GM12872 (cell line): Measurements from ENCODE around the gene TNS3.

Source experiments
- TF ChIP-seq, protein P1 (sequence below): IDR thresholded peaks from 3 replicates; pipeline ENCODE4 v1.5.1; 2011; ENCODE audit warnings: low read depth, mild to moderate bottlenecking, low read length, moderate library complexity; ENCODE audit not compliant: insufficient read depth

The TNS3 gene

DNA sequence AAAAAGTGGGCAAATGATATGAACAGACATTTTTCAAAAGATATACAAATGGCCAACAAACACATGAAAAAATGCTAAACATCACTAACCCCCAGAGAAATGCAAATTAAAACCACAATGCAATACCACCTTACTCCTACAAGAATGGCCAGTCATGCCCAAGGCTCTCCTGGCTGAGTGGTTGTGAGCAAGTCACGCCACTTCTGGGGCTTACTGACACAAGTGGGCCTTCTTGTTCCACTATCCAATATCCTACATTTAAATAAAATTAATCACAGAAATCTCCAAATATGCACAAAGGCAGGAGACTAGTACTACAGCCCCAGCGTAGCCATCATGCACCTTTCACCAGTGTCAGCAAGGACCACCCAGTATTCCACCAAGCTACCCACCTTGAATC, 181.9 kb downstream of the TNS3 start:
- TF ChIP-seq, protein P1, sequence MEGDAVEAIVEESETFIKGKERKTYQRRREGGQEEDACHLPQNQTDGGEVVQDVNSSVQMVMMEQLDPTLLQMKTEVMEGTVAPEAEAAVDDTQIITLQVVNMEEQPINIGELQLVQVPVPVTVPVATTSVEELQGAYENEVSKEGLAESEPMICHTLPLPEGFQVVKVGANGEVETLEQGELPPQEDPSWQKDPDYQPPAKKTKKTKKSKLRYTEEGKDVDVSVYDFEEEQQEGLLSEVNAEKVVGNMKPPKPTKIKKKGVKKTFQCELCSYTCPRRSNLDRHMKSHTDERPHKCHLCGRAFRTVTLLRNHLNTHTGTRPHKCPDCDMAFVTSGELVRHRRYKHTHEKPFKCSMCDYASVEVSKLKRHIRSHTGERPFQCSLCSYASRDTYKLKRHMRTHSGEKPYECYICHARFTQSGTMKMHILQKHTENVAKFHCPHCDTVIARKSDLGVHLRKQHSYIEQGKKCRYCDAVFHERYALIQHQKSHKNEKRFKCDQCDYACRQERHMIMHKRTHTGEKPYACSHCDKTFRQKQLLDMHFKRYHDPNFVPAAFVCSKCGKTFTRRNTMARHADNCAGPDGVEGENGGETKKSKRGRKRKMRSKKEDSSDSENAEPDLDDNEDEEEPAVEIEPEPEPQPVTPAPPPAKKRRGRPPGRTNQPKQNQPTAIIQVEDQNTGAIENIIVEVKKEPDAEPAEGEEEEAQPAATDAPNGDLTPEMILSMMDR: no peak

DNA sequence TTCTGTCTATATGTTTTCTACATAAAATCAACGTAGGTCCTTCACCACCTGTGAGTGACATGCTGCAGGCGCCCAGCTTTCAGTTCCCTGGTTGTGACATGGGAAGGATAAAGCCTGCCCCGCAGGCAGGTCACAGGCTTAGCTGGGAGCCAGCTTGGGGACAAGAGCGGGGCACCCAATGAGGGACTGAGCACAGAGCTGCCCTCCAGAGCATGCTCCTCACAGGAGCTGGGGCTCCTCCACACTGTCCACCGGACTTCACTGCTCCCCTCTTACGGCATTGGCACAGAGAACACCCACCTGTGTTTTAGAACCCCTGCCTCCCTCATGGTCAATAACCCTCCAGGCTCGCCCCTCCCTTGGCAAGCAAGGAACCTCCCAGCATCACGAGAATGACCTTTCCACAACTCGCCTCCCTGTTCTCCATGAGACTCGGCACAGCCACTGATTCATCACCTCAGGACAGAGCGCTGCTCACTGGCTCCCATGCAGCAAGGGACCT, 187.1 kb downstream of the TNS3 start:
- TF ChIP-seq, protein P1: no peak

DNA sequence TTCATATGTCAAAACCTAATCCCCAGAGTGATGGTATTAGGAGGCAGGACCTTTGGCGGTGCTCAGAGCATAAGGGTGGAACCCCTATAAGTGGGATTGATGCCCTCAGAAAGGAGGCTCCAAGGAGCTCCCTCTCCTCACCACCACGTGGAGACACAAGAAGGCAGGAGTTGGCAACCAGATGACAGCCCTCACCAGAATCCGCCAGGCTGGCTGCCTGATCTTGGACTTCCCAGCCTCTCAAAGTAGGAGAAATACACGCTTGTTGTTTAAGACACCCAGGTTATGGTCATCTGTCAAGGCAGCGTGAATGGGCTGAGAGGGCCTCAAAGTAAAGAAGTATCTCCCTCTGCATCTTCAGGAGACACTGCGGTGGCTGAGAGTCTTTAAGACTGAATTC, 187.7 kb downstream of the TNS3 start:
- TF ChIP-seq, protein P1: no peak

DNA sequence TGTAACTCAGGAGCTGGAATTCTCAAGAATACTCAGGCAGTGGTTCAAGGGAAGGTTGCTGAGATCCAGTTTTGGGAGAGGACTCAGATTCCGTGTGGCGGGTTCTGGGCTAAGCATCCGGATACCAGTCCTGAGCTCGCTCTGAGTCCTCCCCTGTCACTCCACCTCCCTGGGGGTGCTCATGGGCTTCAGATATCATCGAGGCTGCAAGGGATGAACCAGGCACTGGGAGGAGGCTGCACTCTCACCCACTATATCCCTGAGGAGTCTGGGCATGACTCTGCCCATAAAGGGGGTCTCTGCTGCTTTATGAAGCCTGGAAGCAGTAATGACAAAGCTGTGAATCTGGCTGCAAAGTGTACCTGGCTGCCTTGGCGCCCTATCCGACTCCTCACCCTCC, 188.5 kb downstream of the TNS3 start:
- TF ChIP-seq, protein P1: no peak

DNA sequence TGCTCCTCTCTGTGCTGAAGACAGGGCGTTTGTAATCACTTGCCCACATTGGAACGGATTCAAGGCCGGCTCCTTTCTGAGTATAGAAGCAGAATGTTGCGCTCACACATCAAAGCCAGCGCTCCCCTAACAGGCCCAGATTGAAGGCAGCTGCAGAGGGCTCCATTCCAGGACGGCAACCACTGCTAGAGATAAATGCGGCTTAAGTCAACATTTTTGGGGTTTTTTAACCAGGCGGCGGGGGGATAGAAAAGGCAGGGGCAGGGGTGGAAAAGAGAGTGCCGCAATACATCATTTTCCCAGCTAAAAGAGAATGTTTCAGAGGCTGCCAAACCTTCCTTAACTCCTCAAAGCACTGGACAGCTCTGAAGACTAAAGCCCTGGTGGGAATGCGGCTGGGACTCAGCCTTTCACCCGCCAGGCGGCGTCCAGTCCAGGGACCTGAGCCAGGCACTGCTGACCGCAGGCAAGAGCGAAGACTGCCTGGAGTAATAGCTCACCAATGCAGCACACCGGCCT, 189.6 kb downstream of the TNS3 start:
- TF ChIP-seq, protein P1: no peak

DNA sequence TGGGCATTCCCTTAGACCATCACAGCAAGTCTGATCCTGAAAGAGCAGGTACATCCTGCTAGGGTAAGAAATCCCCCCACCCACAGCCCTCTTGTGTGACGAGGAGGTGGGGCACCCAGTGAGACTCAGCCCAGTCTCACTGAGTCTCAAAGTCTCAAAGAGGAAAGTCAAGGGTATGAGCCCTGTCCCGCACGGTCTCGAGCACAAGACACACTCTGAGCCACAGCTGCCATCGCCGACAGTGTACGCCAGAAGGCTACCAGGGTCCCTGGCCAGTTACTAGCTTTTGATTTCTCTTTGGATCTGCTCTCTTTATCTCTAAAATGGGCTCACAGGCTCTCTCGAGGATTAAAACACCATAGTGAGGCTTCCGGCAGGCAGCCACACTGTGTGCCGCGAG, 190.2 kb downstream of the TNS3 start:
- TF ChIP-seq, protein P1: no peak

DNA sequence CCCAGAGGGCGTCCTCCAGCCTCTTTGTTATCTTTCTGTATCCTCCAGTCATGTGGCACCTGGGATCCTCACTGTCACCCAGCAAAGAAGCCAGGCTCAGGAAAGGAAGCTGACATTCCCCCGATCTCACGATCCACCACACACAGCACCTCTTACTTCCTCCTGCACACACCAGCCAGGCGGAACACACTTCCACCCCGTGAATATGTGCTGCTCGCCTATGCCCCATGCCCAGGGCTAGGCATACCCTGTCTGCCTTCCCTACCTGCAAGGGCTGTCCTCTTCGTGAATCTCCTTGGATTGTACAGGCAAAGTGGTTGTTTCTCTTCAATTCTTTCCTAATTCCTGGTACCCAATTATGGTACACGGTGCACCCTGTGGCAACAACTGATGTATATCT, 191.0 kb downstream of the TNS3 start:
- TF ChIP-seq, protein P1: no peak
